Natural killer cell (primary cell): ENCODE measurements around the gene KLK6. TPM values are rescaled to one million over a fixed set of nuclear protein-coding genes. Genes with fewer than 3 reads are reported as not detected.

ENCODE experiments used
- ATAC-seq, 3 donors: fragments of 150-1000 bp in 2 of 3; fragments of 200-7000 bp in 1 of 3; cut with Tn5 transposase; 1 replicate in 1 of 3; 2 replicates in 2 of 3; pipeline ENCODE4 v1.10.0; 2021; ENCODE audit warnings: mild to moderate bottlenecking in 2 of 3, moderate library complexity in 2 of 3
- DNase-seq, 2 donors: peaks; one replicate each; pipeline versions ENCODE4 v3.0.0 to v3.0.0-alpha.2; 2013 to 2021; ENCODE audit warnings: mixed read lengths in 1 of 2
- H3K27ac ChIP-seq: one replicate; pipeline ENCODE4 v1.5.1; 2013; ENCODE audit warnings: mild to moderate bottlenecking, low read length
- H3K27me3 ChIP-seq: one replicate; pipeline ENCODE4 v1.6.1; 2013; ENCODE audit warnings: low read length; ENCODE audit not compliant: control insufficient read depth, insufficient read depth
- H3K36me3 ChIP-seq: one replicate; pipeline ENCODE4 v1.6.1; 2013; ENCODE audit warnings: low read length; ENCODE audit not compliant: control insufficient read depth, insufficient read depth
- H3K4me1 ChIP-seq: one replicate; pipeline ENCODE4 v1.6.1; 2013; ENCODE audit warnings: low read length; ENCODE audit not compliant: control insufficient read depth, insufficient read depth
- H3K4me3 ChIP-seq: one replicate; pipeline ENCODE4 v1.5.1; 2013; ENCODE audit warnings: low read length
- H3K9me3 ChIP-seq: one replicate; pipeline ENCODE4 v1.6.1; 2013; ENCODE audit warnings: low read length; ENCODE audit not compliant: control insufficient read depth, insufficient read depth
- H3K27ac Mint-ChIP-seq, 2 donors: one replicate each; pipeline ENCODE4 v1.8.0; 2022; ENCODE audit warnings: mild to moderate bottlenecking in 2 of 2, mixed read lengths in 2 of 2, moderate library complexity in 1 of 2
- H3K27me3 Mint-ChIP-seq, 2 donors: one replicate each; pipeline ENCODE4 v1.8.0; 2022; ENCODE audit warnings: low read depth in 2 of 2, mixed read lengths in 2 of 2
- H3K36me3 Mint-ChIP-seq: one replicate; pipeline ENCODE4 v1.8.0; 2022; ENCODE audit warnings: mixed read lengths
- H3K4me1 Mint-ChIP-seq, 2 donors: one replicate each; pipeline ENCODE4 v1.8.0; 2022; ENCODE audit warnings: mixed read lengths in 2 of 2
- H3K4me3 Mint-ChIP-seq: one replicate; pipeline ENCODE4 v1.8.0; 2022; ENCODE audit warnings: mild to moderate bottlenecking, moderate library complexity, mixed read lengths
- H3K9me3 Mint-ChIP-seq, 2 donors: one replicate each; pipeline ENCODE4 v1.8.0; 2022; ENCODE audit warnings: mixed read lengths in 2 of 2
- WGBS: methylation state at CpG from one replicate; pipeline ENCODE4 v1.1.7; 2013; ENCODE audit warnings: missing lambda C conversion rate; ENCODE audit not compliant: insufficient coverage; 5-methylcytosine and 5-hydroxymethylcytosine counted together
- intact Hi-C: fragments of 100-400 bp; cut with micrococcal nuclease; formaldehyde crosslinking; loops from one replicate; pipeline ENCODE4 v1.14.2; 2022
- total RNA-seq, 4 donors: library from RNA; stranded (reverse); fragments of 120-200 nt in 1 of 4; gene quantifications; one replicate each; pipeline versions ENCODE4 v1.2.3 to v1.2.4, GENCODE V29; 2013 to 2022
- TF ChIP-seq, protein P1 (sequence below): fragments of 200-600 bp; IDR thresholded peaks from one replicate; pipeline ENCODE4 v1.8.0; 2022; ENCODE audit warnings: antibody characterized with exemption

KLK6 gene
- total RNA-seq, 3 donors from 2014 or later (not counting 1 experiment from before 2014, with no cell fraction given): not detected

DNA sequence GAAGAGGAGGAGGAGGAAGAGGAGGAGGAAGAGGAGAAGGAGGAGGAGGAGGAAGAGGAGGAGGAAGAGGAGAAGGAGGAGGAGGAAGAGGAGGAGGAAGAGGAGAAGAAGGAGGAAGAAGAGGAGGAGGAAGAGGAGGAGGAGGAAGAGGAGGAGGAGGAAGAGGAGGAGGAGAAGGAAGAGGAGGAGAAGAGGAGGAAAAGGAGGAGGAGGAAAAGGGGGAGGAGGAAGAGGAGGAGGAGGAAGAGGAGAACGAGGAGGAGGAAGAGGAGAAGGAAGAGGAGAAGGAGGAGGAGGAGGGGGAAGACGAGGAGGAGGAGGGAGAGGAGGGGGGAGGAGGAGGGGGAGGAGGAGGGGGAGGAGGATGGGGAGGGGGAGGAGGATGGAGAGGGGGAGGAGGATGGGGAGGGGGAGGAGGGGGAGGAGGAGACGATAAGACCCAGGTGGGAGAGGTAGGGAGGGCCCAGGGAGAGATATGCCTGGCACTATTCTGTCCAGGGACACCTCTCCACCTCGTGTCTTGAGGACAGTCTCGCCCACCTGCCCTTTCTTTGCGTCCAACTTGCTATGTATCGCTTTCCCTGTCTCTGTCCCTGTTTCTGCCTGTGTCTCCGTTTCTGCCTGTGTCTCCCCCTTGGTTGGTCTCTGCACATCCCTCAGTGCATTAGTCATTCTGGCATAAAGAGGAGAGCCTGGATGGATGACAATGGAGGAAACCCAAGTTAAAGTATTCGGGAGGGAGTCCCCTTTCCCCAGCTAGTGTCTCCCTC is 9.5 kb downstream of the KLK6 start:
- WGBS: 76% methylated on average over 7 of the region's 9 CpGs
- H3K9me3 Mint-ChIP-seq: peaks cover 7 to 8% of the 10 kb centered on the region in 2 donors
- H3K27me3 ChIP-seq: no peaks in the 10 kb centered on the region
- ATAC-seq (no peak), DNase-seq (no peak)
- no peaks in the 10 kb centered on the region for H3K36me3 Mint-ChIP-seq
- TF ChIP-seq, protein P1, sequence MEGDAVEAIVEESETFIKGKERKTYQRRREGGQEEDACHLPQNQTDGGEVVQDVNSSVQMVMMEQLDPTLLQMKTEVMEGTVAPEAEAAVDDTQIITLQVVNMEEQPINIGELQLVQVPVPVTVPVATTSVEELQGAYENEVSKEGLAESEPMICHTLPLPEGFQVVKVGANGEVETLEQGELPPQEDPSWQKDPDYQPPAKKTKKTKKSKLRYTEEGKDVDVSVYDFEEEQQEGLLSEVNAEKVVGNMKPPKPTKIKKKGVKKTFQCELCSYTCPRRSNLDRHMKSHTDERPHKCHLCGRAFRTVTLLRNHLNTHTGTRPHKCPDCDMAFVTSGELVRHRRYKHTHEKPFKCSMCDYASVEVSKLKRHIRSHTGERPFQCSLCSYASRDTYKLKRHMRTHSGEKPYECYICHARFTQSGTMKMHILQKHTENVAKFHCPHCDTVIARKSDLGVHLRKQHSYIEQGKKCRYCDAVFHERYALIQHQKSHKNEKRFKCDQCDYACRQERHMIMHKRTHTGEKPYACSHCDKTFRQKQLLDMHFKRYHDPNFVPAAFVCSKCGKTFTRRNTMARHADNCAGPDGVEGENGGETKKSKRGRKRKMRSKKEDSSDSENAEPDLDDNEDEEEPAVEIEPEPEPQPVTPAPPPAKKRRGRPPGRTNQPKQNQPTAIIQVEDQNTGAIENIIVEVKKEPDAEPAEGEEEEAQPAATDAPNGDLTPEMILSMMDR: no peak
- H3K27me3 Mint-ChIP-seq: peaks cover 9 to 23% of the 10 kb centered on the region in 2 donors
- H3K27ac Mint-ChIP-seq: no peak overlapping the region
- H3K9me3 ChIP-seq: no peaks in the 10 kb centered on the region
- H3K4me3 Mint-ChIP-seq: no peak overlapping the region
- H3K4me3 ChIP-seq: no peak overlapping the region
- no peak overlapping the region for H3K27ac ChIP-seq
- no peaks in the 10 kb centered on the region for H3K36me3 ChIP-seq
- H3K4me1 Mint-ChIP-seq: no peaks in the 10 kb centered on the region
- intact Hi-C loops: no loop called here
- no peaks in the 10 kb centered on the region for H3K4me1 ChIP-seq

DNA sequence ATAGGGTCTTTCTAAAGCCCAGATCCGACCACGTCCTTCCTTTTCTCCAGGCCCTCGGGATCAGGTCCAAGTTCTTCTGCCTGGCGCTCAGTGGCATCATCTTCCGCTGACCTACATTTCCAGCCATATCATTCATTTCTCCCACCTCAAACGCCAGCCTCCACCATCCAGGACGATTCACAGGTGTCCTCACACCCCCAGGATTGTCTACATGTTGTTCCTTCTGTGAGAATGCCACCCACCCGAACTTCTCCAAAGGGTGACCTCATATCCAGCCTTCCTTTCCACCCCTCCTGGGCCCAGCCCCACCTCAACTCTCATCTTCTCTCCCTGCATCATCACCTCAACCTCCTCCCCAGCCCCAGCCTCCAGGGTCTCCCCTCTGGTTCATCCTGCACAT is 11.8 kb downstream of the KLK6 start:
- ATAC-seq: no peak
- no peak overlapping the region for H3K4me3 Mint-ChIP-seq

DNA sequence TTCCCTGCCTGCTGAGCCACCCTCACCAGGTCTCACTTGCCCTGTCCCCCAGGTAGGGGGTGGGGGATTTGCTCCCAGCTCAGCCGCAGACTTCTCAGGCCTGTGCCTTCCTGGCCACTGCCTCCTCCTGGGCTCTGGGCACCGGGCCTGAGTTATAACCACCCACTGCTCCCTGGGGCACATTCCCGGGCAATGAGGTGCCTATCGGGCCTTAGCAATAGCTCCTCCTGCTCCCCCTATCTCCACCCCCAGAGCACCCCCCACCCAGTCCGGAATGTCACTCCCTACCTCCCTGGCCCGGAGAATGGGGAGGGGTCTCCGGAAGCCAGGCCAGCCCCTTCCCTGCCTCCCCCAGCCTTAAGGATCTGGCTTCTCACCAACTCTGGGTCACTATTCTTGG is 16.5 kb downstream of the KLK6 start, which contains the start of gene KLK5:
Gene KLK5, minus strand, starts transcription at position 129 of the 400 bp plus-strand sequence. CDS start 381 bp downstream, outside the sequence.
- WGBS: 28% methylated on average over 7 of the region's 7 CpGs
- no peaks in the 10 kb centered on the region for H3K27me3 ChIP-seq
- H3K9me3 ChIP-seq: no peaks in the 10 kb centered on the region
- H3K36me3 ChIP-seq: no peaks in the 10 kb centered on the region
- H3K4me3 ChIP-seq: no peak within 1 kb of the TSS
- Mint-ChIP-seq H3K4me3 (no peak within 1 kb of the TSS), H3K9me3 (no peaks in the 10 kb centered on the region), H3K27ac (no peak within 1 kb of the TSS), H3K4me1 (peaks cover 0 to 6% of the 10 kb centered on the region in 2 donors), H3K36me3 (no peaks in the 10 kb centered on the region), H3K27me3 (peaks cover 0 to 16% of the 10 kb centered on the region in 2 donors)
- DNase-seq (no peak), ATAC-seq (no peak)
- intact Hi-C loops: no loop called here
- no peaks in the 10 kb centered on the region for H3K4me1 ChIP-seq
- H3K27ac ChIP-seq: no peak within 1 kb of the TSS
- TF ChIP-seq, protein P1: no peak

More for the DNA sequence above, 11.8 kb downstream of the KLK6 start:
- Histone ChIP-seq H3K36me3 (no peaks in the 10 kb centered on the region), H3K4me3 (no peak overlapping the region), H3K27ac (no peak overlapping the region), H3K9me3 (no peaks in the 10 kb centered on the region), H3K4me1 (no peaks in the 10 kb centered on the region), H3K27me3 (no peaks in the 10 kb centered on the region)
- 62% methylated on average over 8 of the region's 8 CpGs for WGBS
- Mint-ChIP-seq H3K27me3 (peaks cover 0 to 18% of the 10 kb centered on the region in 2 donors), H3K4me1 (no peaks in the 10 kb centered on the region), H3K27ac (no peak overlapping the region), H3K36me3 (no peaks in the 10 kb centered on the region), H3K9me3 (peaks cover 4% of the 10 kb centered on the region in 2 donors)
- TF ChIP-seq, protein P1: no peak
- DNase-seq: no peak
- intact Hi-C loops: no loop called here
